ENCODE data around the gene PLAU.
"Not testable (repeated sequence)": the region's sequence is repeated elsewhere in the genome, so short reads cannot be mapped to it uniquely, and the experiment has no call there.

DNA sequence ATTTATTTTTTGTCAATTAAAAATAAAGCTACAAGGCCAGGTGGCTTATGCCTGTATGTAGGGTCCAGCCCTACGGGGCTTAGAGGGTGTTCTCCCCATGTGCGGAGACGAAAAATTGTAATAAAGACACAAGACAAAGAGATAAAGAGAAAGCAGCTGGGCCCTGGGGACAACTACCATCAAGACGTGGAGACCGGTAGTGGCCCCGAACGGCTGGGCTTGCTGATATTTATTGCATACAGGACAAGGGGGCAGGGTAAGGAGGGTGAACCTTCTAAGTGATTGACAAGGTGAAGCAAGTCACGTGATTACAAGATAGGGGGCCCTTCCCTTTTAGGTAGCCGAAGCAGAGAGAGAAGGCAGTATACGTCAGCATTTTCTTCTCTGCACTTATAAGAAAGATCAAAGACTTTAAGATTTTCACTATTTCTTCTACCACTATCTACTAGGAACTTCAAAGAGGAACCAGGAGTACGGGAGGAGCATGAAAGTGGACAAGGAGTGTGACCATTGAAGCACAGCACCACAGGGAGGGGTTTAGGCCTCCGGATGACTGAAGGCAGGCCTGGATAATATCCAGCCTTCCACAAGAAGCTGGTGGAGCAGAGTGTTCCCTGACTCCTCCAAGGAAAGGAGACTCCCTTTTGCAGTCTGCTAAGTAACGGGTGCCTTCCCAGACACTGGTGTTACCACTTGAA is 19.8 kb downstream of the PLAU start:
- TF ChIP-seq, protein P1, sequence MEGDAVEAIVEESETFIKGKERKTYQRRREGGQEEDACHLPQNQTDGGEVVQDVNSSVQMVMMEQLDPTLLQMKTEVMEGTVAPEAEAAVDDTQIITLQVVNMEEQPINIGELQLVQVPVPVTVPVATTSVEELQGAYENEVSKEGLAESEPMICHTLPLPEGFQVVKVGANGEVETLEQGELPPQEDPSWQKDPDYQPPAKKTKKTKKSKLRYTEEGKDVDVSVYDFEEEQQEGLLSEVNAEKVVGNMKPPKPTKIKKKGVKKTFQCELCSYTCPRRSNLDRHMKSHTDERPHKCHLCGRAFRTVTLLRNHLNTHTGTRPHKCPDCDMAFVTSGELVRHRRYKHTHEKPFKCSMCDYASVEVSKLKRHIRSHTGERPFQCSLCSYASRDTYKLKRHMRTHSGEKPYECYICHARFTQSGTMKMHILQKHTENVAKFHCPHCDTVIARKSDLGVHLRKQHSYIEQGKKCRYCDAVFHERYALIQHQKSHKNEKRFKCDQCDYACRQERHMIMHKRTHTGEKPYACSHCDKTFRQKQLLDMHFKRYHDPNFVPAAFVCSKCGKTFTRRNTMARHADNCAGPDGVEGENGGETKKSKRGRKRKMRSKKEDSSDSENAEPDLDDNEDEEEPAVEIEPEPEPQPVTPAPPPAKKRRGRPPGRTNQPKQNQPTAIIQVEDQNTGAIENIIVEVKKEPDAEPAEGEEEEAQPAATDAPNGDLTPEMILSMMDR (conservative IDR thresholded peaks at IDR 0.05; ENCODE audit: low read depth, low read length): not testable (repeated sequence)
- TF ChIP-seq POLR2A (IDR thresholded peaks at IDR 0.05; ENCODE audit: low read depth, low read length); SMC3 (IDR thresholded peaks at IDR 0.05; ENCODE audit: low read depth, low read length); RAD21 (IDR thresholded peaks at IDR 0.05; ENCODE audit: low read length); MXI1 (IDR thresholded peaks at IDR 0.05; ENCODE audit: borderline replicate concordance, low read depth, low read length); CHD1 (IDR thresholded peaks at IDR 0.05; ENCODE audit: low read depth, low read length); MAZ (IDR thresholded peaks at IDR 0.05; ENCODE audit: borderline replicate concordance, low read depth, low read length); CEBPB (IDR thresholded peaks at IDR 0.05; ENCODE audit: low read depth, low read length); FOS (IDR thresholded peaks at IDR 0.05; ENCODE audit: low read depth, low read length): not testable (repeated sequence)
- TF ChIP-seq, protein P2, sequence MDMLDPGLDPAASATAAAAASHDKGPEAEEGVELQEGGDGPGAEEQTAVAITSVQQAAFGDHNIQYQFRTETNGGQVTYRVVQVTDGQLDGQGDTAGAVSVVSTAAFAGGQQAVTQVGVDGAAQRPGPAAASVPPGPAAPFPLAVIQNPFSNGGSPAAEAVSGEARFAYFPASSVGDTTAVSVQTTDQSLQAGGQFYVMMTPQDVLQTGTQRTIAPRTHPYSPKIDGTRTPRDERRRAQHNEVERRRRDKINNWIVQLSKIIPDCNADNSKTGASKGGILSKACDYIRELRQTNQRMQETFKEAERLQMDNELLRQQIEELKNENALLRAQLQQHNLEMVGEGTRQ (IDR thresholded peaks at IDR 0.05; ENCODE audit: low read depth, low read length): not testable (repeated sequence)
